ENCODE measurements around the gene ITGA7.

GRCh38 chr12:55641595-55641994 is 66.1 kb downstream of the ITGA7 start:
- no peak for TF ChIP-seq CTCF (IDR thresholded peaks at IDR 0.05)
- no peak for TF ChIP-seq SIN3A (IDR thresholded peaks at IDR 0.05; ENCODE audit: borderline replicate concordance, insufficient read depth, low read depth, low read length)
- TF ChIP-seq POLR2AphosphoS5 (IDR thresholded peaks at IDR 0.05; ENCODE audit: low read depth, low read length), result no peak
- TF ChIP-seq, protein P1, sequence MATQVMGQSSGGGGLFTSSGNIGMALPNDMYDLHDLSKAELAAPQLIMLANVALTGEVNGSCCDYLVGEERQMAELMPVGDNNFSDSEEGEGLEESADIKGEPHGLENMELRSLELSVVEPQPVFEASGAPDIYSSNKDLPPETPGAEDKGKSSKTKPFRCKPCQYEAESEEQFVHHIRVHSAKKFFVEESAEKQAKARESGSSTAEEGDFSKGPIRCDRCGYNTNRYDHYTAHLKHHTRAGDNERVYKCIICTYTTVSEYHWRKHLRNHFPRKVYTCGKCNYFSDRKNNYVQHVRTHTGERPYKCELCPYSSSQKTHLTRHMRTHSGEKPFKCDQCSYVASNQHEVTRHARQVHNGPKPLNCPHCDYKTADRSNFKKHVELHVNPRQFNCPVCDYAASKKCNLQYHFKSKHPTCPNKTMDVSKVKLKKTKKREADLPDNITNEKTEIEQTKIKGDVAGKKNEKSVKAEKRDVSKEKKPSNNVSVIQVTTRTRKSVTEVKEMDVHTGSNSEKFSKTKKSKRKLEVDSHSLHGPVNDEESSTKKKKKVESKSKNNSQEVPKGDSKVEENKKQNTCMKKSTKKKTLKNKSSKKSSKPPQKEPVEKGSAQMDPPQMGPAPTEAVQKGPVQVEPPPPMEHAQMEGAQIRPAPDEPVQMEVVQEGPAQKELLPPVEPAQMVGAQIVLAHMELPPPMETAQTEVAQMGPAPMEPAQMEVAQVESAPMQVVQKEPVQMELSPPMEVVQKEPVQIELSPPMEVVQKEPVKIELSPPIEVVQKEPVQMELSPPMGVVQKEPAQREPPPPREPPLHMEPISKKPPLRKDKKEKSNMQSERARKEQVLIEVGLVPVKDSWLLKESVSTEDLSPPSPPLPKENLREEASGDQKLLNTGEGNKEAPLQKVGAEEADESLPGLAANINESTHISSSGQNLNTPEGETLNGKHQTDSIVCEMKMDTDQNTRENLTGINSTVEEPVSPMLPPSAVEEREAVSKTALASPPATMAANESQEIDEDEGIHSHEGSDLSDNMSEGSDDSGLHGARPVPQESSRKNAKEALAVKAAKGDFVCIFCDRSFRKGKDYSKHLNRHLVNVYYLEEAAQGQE (IDR thresholded peaks at IDR 0.05; ENCODE audit: insufficient read depth in 1 of 2, low read depth in 2 of 2, low read length in 1 of 2), result no peak

Data from Panc1 (cell line).